Esophagus squamous epithelium (tissue), 5 donors: ENCODE results near the gene CDH19. TPM values are rescaled to one million over a fixed set of nuclear protein-coding genes. Genes with fewer than 3 reads are reported as not detected.

ENCODE experiments used
- DNase-seq: peaks from one replicate; lab custom pipeline; 2025; lab: John Stamatoyannopoulos, UW
- H3K27ac ChIP-seq, 4 donors: fragments of 200-600 bp; sonication (generic); one replicate each; pipeline ENCODE4 v1.5.1; 2016 to 2019; ENCODE audit warnings: mild to moderate bottlenecking in 1 of 4
- H3K27me3 ChIP-seq, 4 donors: fragments of 200-600 bp; sonication (generic); 1 replicate in 3 of 4; 2 replicates in 1 of 4; pipeline versions ENCODE4 v1.5.1 to v1.6.0; 2017 to 2021; ENCODE audit warnings: antibody characterized with exemption in 1 of 4
- H3K36me3 ChIP-seq, 3 donors: fragments of 200-600 bp; sonication (generic); one replicate each; pipeline ENCODE4 v1.5.1; 2016 to 2019
- H3K4me1 ChIP-seq, 3 donors: fragments of 200-600 bp; sonication (generic); one replicate each; pipeline ENCODE4 v1.5.1; 2017 to 2019
- H3K4me3 ChIP-seq, 4 donors: fragments of 200-600 bp; sonication (generic); 1 replicate in 3 of 4; 2 replicates in 1 of 4; pipeline ENCODE4 v1.5.1; 2016 to 2019; ENCODE audit warnings: mild to moderate bottlenecking in 2 of 4, moderate library complexity in 1 of 4
- H3K9me3 ChIP-seq, 3 donors: fragments of 200-600 bp; sonication (generic); one replicate each; pipeline ENCODE4 v1.5.1; 2016 to 2019
- CTCF ChIP-seq, 6 experiments: fragments of 450-650 bp in 4 of 6; fragments of 200-600 bp in 2 of 6; sonication (generic) in 2 of 6; IDR thresholded peaks; one replicate each; pipeline ENCODE4 v1.5.1; 2016 to 2019; ENCODE audit warnings: antibody characterized with exemption in 6 of 6, mild to moderate bottlenecking in 4 of 6, moderate library complexity in 4 of 6
- POLR2A ChIP-seq, 4 donors: fragments of 450-650 bp; IDR thresholded peaks; one replicate each; pipeline ENCODE4 v1.6.1; 2017; ENCODE audit warnings: antibody characterized with exemption in 4 of 4, mild to moderate bottlenecking in 4 of 4, moderate library complexity in 3 of 4
- WGBS, 2 donors: methylation state at CpG; one replicate each; pipeline ENCODE4 v1.1.5; 2018; 5-methylcytosine and 5-hydroxymethylcytosine counted together
- intact Hi-C: fragments of 100-400 bp; cut with DNase I; formaldehyde crosslinking; loops from one replicate; pipeline ENCODE4 v1.15.0; 2022
- total RNA-seq, 4 donors: library from RNA; depleted of rRNA; stranded (reverse); fragments of >200 nt; gene quantifications; one replicate each; pipeline ENCODE4 v1.1.0, GENCODE V29; 2016
- donor health status: DM: yes; HTN: yes; CAD: no.

Gene CDH19
- total RNA-seq, 4 donors from 2014 or later, result 0.38 to 3.6 (median 1.9) TPM

- DNase-seq, result no peak
- WGBS, 2 donors, result 73 to 81% methylated on average over 5 of the region's 5 CpGs
- TF ChIP-seq CTCF (IDR thresholded peaks at IDR 0.05) (no peak), POLR2A (IDR thresholded peaks at IDR 0.05) (no peak)
- Histone ChIP-seq H3K4me3 (no peak overlapping the region), H3K27ac (no peak overlapping the region), H3K9me3 (no peaks in the 10 kb centered on the region), H3K27me3 (no peaks in the 10 kb centered on the region), H3K36me3 (no peaks in the 10 kb centered on the region), H3K4me1 (no peaks in the 10 kb centered on the region)
- intact Hi-C loops, result no loop called here
Measured at GRCh38 chr18:66558773-66559172, 45.1 kb downstream of the CDH19 start.

- no peaks in the 10 kb centered on the region for H3K27me3 ChIP-seq
- no peak overlapping the region for H3K4me3 ChIP-seq
- H3K4me1 ChIP-seq, result no peaks in the 10 kb centered on the region
- no peaks in the 10 kb centered on the region for H3K9me3 ChIP-seq
- no peak for TF ChIP-seq CTCF (IDR thresholded peaks at IDR 0.05)
- no peak for TF ChIP-seq POLR2A (IDR thresholded peaks at IDR 0.05)
- H3K27ac ChIP-seq, result no peak overlapping the region
- H3K36me3 ChIP-seq, result no peaks in the 10 kb centered on the region
- intact Hi-C loops, result no loop called here
- DNase-seq, result no peak
Measured at GRCh38 chr18:66557091-66557490, 46.8 kb downstream of the CDH19 start.

GRCh38 chr18:66555585-66555984 is 48.3 kb downstream of the CDH19 start:
- TF ChIP-seq CTCF (IDR thresholded peaks at IDR 0.05) (no peak), POLR2A (IDR thresholded peaks at IDR 0.05) (no peak)
- no peak for DNase-seq
- Histone ChIP-seq H3K4me3 (no peak overlapping the region), H3K4me1 (no peaks in the 10 kb centered on the region), H3K36me3 (no peaks in the 10 kb centered on the region), H3K9me3 (no peaks in the 10 kb centered on the region), H3K27me3 (no peaks in the 10 kb centered on the region), H3K27ac (no peak overlapping the region)
- intact Hi-C loops, result no loop called here
- 87 to 95% methylated on average over 2 of the region's 2 CpGs for WGBS, 2 donors

- Histone ChIP-seq H3K27ac (no peak overlapping the region), H3K27me3 (no peaks in the 10 kb centered on the region), H3K4me1 (no peaks in the 10 kb centered on the region), H3K4me3 (no peak overlapping the region), H3K9me3 (no peaks in the 10 kb centered on the region), H3K36me3 (no peaks in the 10 kb centered on the region)
- no peak for DNase-seq
- TF ChIP-seq POLR2A (IDR thresholded peaks at IDR 0.05), result no peak
- intact Hi-C loops, result no loop called here
- 45 to 59% methylated on average over 1 of the region's 1 CpG for WGBS, 2 donors
Measured at GRCh38 chr18:66553824-66554223, 50.1 kb downstream of the CDH19 start.

- Histone ChIP-seq H3K9me3 (no peaks in the 10 kb centered on the region), H3K36me3 (no peaks in the 10 kb centered on the region), H3K27ac (no peak overlapping the region), H3K4me3 (no peak overlapping the region), H3K4me1 (no peaks in the 10 kb centered on the region), H3K27me3 (no peaks in the 10 kb centered on the region)
- TF ChIP-seq POLR2A (IDR thresholded peaks at IDR 0.05), result no peak
- no peak for TF ChIP-seq CTCF (IDR thresholded peaks at IDR 0.05)
- intact Hi-C loops, result no loop called here
- DNase-seq, result no peak
- WGBS, 2 donors, result 84 to 88% methylated on average over 3 of the region's 3 CpGs
Measured at GRCh38 chr18:66550366-66550765, 53.5 kb downstream of the CDH19 start.

- Histone ChIP-seq H3K9me3 (no peaks in the 10 kb centered on the region), H3K36me3 (no peaks in the 10 kb centered on the region), H3K4me3 (no peak overlapping the region), H3K27ac (no peak overlapping the region), H3K4me1 (no peaks in the 10 kb centered on the region), H3K27me3 (no peaks in the 10 kb centered on the region)
- intact Hi-C loops, result no loop called here
- 65 to 66% methylated on average over 3 of the region's 3 CpGs for WGBS, 2 donors
- DNase-seq, result no peak
- TF ChIP-seq POLR2A (IDR thresholded peaks at IDR 0.05) (no peak), CTCF (IDR thresholded peaks at IDR 0.05) (no peak)
Measured at GRCh38 chr18:66548747-66549146, 55.1 kb downstream of the CDH19 start.
